DOHH2 (cell line): ENCODE data around the gene MRPS21.
A peak's percentile ranks its signal among the peaks of the same experiment; 100 is the strongest.

Experiments
- H3F3A ChIP-seq: fragments of 200-600 bp; sonication (generic), shearing (Covaris generic); 2 replicates; pipeline ENCODE4 v1.6.0; 2016; ENCODE audit warnings: antibody characterized with exemption, mild to moderate bottlenecking; ENCODE audit not compliant: control insufficient read depth, insufficient read depth
- H3K27ac ChIP-seq: fragments of 200-600 bp; sonication (generic); 2 replicates; pipeline ENCODE4 v1.5.1; 2014; ENCODE audit warnings: low read depth, mild to moderate bottlenecking, low read length, moderate library complexity
- H3K27me3 ChIP-seq: fragments of 200-600 bp; sonication (generic); 2 replicates; pipeline ENCODE4 v1.6.1; 2014; ENCODE audit warnings: mild to moderate bottlenecking, low read length, mixed read lengths; ENCODE audit not compliant: control insufficient read depth
- H3K36me3 ChIP-seq: fragments of 200-600 bp; sonication (generic); 2 replicates; pipeline ENCODE4 v1.6.1; 2014; ENCODE audit warnings: mild to moderate bottlenecking, low read length, moderate library complexity, mixed read lengths; ENCODE audit not compliant: control insufficient read depth
- H3K4me1 ChIP-seq: fragments of 200-600 bp; sonication (generic); 2 replicates; pipeline ENCODE4 v1.6.1; 2014; ENCODE audit warnings: mild to moderate bottlenecking, low read length, mixed read lengths; ENCODE audit not compliant: control insufficient read depth
- H3K4me2 ChIP-seq: fragments of 200-600 bp; sonication (generic); 2 replicates; pipeline ENCODE4 v1.6.0; 2014; ENCODE audit warnings: mild to moderate bottlenecking, low read length, moderate library complexity
- H3K4me3 ChIP-seq: fragments of 200-600 bp; sonication (generic); 2 replicates; pipeline ENCODE4 v1.5.1; 2014; ENCODE audit warnings: mild to moderate bottlenecking, low read length, mixed read lengths
- H3K79me2 ChIP-seq: fragments of 200-600 bp; sonication (generic); 2 replicates; pipeline ENCODE4 v1.6.1; 2014; ENCODE audit warnings: mild to moderate bottlenecking, low read length, mixed read lengths; ENCODE audit not compliant: control insufficient read depth
- H3K9me2 ChIP-seq: fragments of 200-600 bp; sonication (generic); replicated peaks from 2 replicates; pipeline ENCODE4 v1.6.1; 2014; ENCODE audit warnings: mild to moderate bottlenecking, low read length, mixed read lengths; ENCODE audit not compliant: control insufficient read depth
- H3K9me3 ChIP-seq: fragments of 200-600 bp; sonication (generic); 2 replicates; pipeline ENCODE4 v1.6.1; 2014; ENCODE audit warnings: antibody characterized with exemption, low read length, mixed read lengths; ENCODE audit not compliant: control insufficient read depth, insufficient read depth
- H4K20me1 ChIP-seq: fragments of 200-600 bp; sonication (generic); 2 replicates; pipeline ENCODE4 v1.6.0; 2014; ENCODE audit warnings: low read depth, mild to moderate bottlenecking, antibody characterized with exemption, low read length, moderate library complexity; ENCODE audit not compliant: control insufficient read depth, insufficient read depth
- CTCF ChIP-seq: fragments of 200-600 bp; sonication (generic); IDR thresholded peaks from one replicate; pipeline ENCODE4 v1.5.1; 2014; ENCODE audit warnings: antibody characterized with exemption, mild to moderate bottlenecking, low read depth, low read length; ENCODE audit not compliant: poor library complexity, severe bottlenecking
- EZH2phosphoT487 ChIP-seq: fragments of 200-600 bp; sonication (generic); IDR thresholded peaks from 2 replicates; pipeline ENCODE4 v1.6.1; 2017; ENCODE audit warnings: borderline replicate concordance, mild to moderate bottlenecking, antibody characterized with exemption, low read length, moderate library complexity, mixed read lengths

MRPS21 gene

DNA sequence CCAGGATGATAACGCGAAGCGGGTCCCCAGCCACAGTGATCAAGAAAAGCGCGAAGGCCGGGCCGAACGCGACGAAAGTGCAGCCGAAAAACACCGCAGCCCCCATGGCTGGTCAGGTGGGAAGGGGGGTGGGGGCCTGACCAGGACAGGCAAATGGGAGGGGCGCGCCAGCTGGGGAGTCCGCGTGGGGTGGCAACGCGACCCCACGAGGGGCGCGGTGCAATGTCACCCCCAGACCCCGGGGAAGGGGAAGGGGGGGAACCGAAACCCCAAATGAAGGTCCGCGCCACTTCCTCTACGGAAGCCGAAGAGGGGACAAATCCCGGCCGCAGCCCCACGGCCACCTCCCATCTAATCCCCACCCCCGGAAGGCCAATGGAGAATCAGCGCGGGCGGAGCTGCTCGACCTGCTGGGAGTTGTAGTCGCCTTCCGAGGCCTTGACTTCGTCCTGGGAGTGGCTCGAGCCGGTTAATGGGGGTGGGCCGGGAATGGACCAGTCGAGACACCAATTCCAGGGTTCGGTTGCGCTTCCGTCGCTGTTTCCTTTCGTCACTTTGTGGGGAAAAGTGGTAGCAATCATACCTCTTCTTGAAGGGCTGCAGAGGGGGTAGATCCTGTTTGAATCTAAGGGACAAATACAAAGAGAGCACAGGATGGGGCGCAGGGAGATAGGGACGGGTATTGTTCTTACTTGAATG lies 24.8 kb upstream of the MRPS21 start, which contains the start of gene APH1A:
APH1A (minus strand) TSS at position 312 of the 699 bp plus-strand sequence; CDS start at position 106, 206 bp downstream.
- peak within 1 kb of the TSS; percentile 83 for H3K4me3 ChIP-seq
- H3K27me3 ChIP-seq = no peaks in the 10 kb centered on the region
- peaks cover 28% of the 10 kb centered on the region for H3K79me2 ChIP-seq
- peak within 1 kb of the TSS; percentile 52 for H3K27ac ChIP-seq
- peaks cover 42% of the 10 kb centered on the region for H3K4me1 ChIP-seq
- H3K9me3 ChIP-seq = no peaks in the 10 kb centered on the region
- peak within 1 kb of the TSS; percentile 77 for H3K4me2 ChIP-seq
- H3F3A ChIP-seq = no peaks in the 10 kb centered on the region
- peaks cover 4% of the 10 kb centered on the region; the same call in 1 of the 2 replicates for H4K20me1 ChIP-seq
- TF ChIP-seq CTCF = no peak
- TF ChIP-seq EZH2phosphoT487 = no peak
- no peaks in the 10 kb centered on the region for H3K9me2 ChIP-seq
- H3K36me3 ChIP-seq = peaks cover 37% of the 10 kb centered on the region

- no peak for TF ChIP-seq EZH2phosphoT487
- TF ChIP-seq CTCF = no peak
- Histone ChIP-seq H4K20me1 (peaks cover 4% of the 10 kb centered on the region; the same call in 1 of the 2 replicates), H3K79me2 (peaks cover 28% of the 10 kb centered on the region), H3K9me3 (no peaks in the 10 kb centered on the region), H3K4me3 (peak overlapping the region; percentile 83), H3F3A (no peaks in the 10 kb centered on the region), H3K4me2 (peak overlapping the region; percentile 77), H3K36me3 (peaks cover 35% of the 10 kb centered on the region), H3K4me1 (peaks cover 42% of the 10 kb centered on the region), H3K27ac (peak overlapping the region; percentile 52), H3K27me3 (no peaks in the 10 kb centered on the region), H3K9me2 (no peaks in the 10 kb centered on the region)
Measured at GRCh38 chr1:150269451-150269850, 24.2 kb upstream of the MRPS21 start.

DNA sequence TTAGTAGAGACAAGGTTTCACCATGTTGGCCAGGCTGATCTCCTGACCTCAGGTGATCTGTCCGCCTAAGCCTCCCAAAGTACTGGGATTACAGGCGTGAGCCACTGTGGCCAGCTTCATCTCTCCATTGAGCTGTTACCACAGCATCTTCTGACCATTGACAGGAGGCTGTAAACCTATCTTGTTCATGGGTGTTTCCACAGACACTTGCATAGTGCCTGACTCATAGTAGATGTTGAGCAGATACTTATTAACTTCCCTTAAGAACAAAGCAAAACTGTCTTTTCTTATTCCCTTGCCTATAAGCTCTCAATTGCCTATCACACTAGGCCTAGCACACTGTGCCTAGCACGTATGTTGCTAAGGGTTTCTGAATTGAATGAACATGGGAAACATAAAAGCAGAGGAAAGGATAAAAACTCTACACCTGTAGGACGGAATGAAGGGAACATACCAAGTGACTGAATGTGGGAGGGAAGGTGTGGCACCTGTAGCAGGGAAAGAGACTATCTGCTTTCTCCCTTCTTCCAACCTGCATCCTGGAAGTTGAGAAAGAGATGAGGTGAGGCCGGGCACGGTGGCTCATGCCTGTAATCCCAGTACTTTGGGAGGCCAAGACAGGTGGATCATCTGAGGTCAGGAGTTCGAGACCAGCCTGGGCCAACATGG lies 22.2 kb upstream of the MRPS21 start:
- Histone ChIP-seq H3K4me3 (no peak overlapping the region), H3K79me2 (peaks cover 24% of the 10 kb centered on the region), H3K9me3 (no peaks in the 10 kb centered on the region), H3K9me2 (no peaks in the 10 kb centered on the region), H3K27ac (no peak overlapping the region), H3K36me3 (peaks cover 16% of the 10 kb centered on the region), H3K4me2 (peak overlapping the region; percentile 80; the same call in 1 of the 2 replicates), H3K27me3 (no peaks in the 10 kb centered on the region), H3K4me1 (peaks cover 42% of the 10 kb centered on the region), H3F3A (no peaks in the 10 kb centered on the region), H4K20me1 (peaks cover 4% of the 10 kb centered on the region; the same call in 1 of the 2 replicates)
- TF ChIP-seq EZH2phosphoT487 (no peak), CTCF (no peak)
